Right lobe of liver (tissue), 6 donors: ENCODE results near the gene KCNT1. TPM values are rescaled to one million over a fixed set of nuclear protein-coding genes. Genes with fewer than 3 reads are reported as not detected.

Experiments used
- ATAC-seq, 4 donors: fragments of 200-7000 bp; cut with Tn5 transposase; one replicate each; pipeline ENCODE4 v1.9.1; 2020; ENCODE audit warnings: mild to moderate bottlenecking in 4 of 4, moderate library complexity in 4 of 4
- DNase-seq, 3 donors: peaks; one replicate each; pipeline ENCODE4 v3.0.0-alpha.2; 2020
- H3K27ac ChIP-seq, 3 donors: fragments of 200-600 bp; one replicate each; pipeline ENCODE4 v1.8.0; 2022
- H3K27me3 ChIP-seq, 2 donors: fragments of 200-600 bp; one replicate each; pipeline ENCODE4 v1.8.0; 2022
- H3K36me3 ChIP-seq, 4 donors: fragments of 200-600 bp; sonication (generic) in 1 of 4; one replicate each; pipeline versions ENCODE4 v1.5.1 to v1.8.0; 2017 to 2022; ENCODE audit warnings: control low read depth in 1 of 4
- H3K4me1 ChIP-seq, 4 donors: fragments of 200-600 bp; sonication (generic) in 1 of 4; one replicate each; pipeline versions ENCODE4 v1.5.1 to v1.8.0; 2017 to 2022; ENCODE audit warnings: control low read depth in 1 of 4
- H3K4me3 ChIP-seq, 3 donors: fragments of 200-600 bp; one replicate each; pipeline ENCODE4 v1.8.0; 2022
- H3K9me3 ChIP-seq, 4 donors: fragments of 200-600 bp; sonication (generic) in 1 of 4; one replicate each; pipeline versions ENCODE4 v1.5.1 to v1.8.0; 2017 to 2022; ENCODE audit warnings: control low read depth in 1 of 4
- POLR2A ChIP-seq: fragments of 450-650 bp; IDR thresholded peaks from one replicate; pipeline ENCODE4 v1.6.1; 2017; ENCODE audit warnings: antibody characterized with exemption, mild to moderate bottlenecking
- WGBS: methylation state at CpG from one replicate; pipeline ENCODE4 v1.1.6; 2018; ENCODE audit warnings: low coverage, low lambda C conversion rate; ENCODE audit not compliant: insufficient coverage; ENCODE audit errors: missing lambda C conversion rate; 5-methylcytosine and 5-hydroxymethylcytosine counted together
- intact Hi-C, 2 donors: fragments of 100-400 bp; cut with DNase I; formaldehyde crosslinking; loops; one replicate each; pipeline versions ENCODE4 v1.11.2 to v1.14.1; 2022
- total RNA-seq, 6 experiments: library from RNA; depleted of rRNA in 2 of 6; stranded (reverse); fragments of >200 nt in 2 of 6; fragmentation: NEBNext Ultra II Directional in 3 of 6; extraction: Animal tissue kit (Norgen Biotek cat#: 25700) in 3 of 6; gene quantifications; one replicate each; pipeline versions ENCODE4 v1.1.0 to v1.2.4, GENCODE V29; 2016 to 2023
- TF ChIP-seq, protein P1 (sequence below), 4 donors: fragments of 200-600 bp in 3 of 4; fragments of 450-650 bp in 1 of 4; IDR thresholded peaks; one replicate each; pipeline versions ENCODE4 v1.5.1 to v1.8.0; 2016 to 2022; ENCODE audit warnings: antibody characterized with exemption in 4 of 4, mild to moderate bottlenecking in 2 of 4
- donor health status: DM: no; HTN: yes; CAD: no.
- donor health status: DM: no; HTN: no; CAD: no.
- donor health status: DM: no; HTN: no; CAD: no.
- donor health status: DM: no; HTN: yes; CAD: no.
- donor health status: DM: no; HTN: yes; CAD: no.

Gene KCNT1
- total RNA-seq, 6 experiments from 2014 or later = not detected

DNA sequence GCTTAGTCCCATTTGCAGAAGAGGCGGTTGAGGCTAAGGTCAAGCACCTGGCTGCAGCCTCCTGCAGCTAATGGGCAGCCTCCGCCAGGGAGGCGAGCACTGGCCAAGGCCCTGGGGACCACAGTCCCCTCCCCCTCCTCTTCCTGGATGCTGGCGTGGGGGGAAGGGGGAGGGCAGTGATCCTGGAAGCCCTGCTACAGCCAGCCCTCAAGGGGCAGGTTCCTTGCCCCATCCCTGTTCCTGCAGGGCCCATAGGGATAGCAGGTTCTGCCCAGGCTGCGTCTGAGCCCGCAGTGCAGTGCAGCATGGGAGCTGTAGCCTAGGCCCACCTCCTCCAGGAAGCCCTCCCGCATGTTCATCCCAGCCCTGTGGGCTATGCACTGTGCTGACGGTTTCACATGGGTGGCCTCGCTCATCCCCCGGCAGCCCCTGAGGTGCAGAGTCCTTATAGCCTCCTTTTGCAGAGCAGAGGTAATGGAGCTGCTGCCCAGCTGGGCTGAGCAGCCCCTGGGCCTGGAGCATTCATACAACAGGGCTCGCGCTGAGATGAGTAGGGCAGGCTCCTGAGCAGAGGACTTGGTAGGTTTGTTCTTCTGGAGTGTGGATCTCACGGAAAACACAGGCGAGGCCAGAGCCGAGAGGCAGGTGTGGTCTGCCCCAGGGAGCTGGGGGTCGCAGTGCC lies 36.0 kb downstream of the KCNT1 start:
- Histone ChIP-seq H3K27me3 (no peaks in the 10 kb centered on the region), H3K4me3 (no peak overlapping the region), H3K27ac (no peak overlapping the region), H3K9me3 (no peaks in the 10 kb centered on the region), H3K4me1 (no peaks in the 10 kb centered on the region), H3K36me3 (no peaks in the 10 kb centered on the region)
- TF ChIP-seq POLR2A = no peak
- TF ChIP-seq, protein P1, sequence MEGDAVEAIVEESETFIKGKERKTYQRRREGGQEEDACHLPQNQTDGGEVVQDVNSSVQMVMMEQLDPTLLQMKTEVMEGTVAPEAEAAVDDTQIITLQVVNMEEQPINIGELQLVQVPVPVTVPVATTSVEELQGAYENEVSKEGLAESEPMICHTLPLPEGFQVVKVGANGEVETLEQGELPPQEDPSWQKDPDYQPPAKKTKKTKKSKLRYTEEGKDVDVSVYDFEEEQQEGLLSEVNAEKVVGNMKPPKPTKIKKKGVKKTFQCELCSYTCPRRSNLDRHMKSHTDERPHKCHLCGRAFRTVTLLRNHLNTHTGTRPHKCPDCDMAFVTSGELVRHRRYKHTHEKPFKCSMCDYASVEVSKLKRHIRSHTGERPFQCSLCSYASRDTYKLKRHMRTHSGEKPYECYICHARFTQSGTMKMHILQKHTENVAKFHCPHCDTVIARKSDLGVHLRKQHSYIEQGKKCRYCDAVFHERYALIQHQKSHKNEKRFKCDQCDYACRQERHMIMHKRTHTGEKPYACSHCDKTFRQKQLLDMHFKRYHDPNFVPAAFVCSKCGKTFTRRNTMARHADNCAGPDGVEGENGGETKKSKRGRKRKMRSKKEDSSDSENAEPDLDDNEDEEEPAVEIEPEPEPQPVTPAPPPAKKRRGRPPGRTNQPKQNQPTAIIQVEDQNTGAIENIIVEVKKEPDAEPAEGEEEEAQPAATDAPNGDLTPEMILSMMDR (IDR thresholded peaks at IDR 0.05) = no peak
- DNase-seq = no peak
- intact Hi-C loops = no loop called here
- WGBS = 59% methylated on average over 4 of the region's 16 CpGs
- no peak for ATAC-seq

DNA sequence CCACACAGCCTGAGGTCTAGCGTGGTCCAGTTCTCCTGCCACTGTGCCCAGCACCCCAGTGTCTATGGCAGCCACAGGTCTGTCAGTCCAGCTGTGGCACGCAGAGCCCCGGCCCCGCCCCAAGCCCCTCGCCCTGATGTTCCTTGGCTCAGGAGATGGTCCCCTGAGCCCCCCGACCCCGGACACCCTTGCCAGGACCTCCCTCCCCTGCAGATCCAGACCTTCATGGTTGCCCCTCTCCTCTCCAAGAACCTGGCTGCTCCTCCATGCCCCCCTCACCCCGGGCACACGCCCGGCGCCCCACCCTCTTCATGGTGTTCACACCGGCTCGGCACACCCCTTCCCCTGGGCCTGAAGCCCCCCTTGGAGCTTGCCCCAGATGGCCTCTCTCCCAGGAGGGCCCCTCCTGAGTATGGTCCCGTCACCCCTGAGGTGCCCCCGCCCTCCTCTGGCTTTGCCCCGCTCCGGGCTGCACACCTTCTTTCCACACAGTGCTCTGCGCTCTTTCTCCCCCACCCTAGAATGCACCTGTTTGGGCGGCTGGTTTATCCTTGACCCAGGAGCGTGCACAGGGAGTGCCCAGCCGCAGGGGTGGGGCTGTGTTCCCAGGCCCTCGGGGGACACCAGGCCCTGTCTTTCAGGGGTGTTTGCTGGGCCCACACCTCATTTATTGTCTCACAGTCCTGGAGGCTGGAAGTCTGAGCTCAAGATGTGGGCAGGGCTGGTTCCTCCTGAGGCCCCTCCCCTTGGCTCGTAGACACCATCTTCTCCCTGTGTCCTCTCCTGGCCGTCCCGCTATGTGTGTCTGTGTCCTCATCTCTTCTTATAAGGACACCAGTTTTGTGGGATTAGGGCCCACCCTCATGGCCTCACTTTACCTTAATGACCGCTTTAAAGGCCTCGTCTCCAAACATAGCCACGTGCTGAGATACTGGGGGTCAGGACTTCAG lies 37.6 kb downstream of the KCNT1 start:
- Histone ChIP-seq H3K36me3 (no peaks in the 10 kb centered on the region), H3K9me3 (no peaks in the 10 kb centered on the region), H3K4me1 (no peaks in the 10 kb centered on the region), H3K27ac (no peak overlapping the region), H3K4me3 (no peak overlapping the region), H3K27me3 (no peaks in the 10 kb centered on the region)
- intact Hi-C loops = no loop called here
- TF ChIP-seq, protein P1 (IDR thresholded peaks at IDR 0.05) = no peak
- no peak for TF ChIP-seq POLR2A
- no peak for ATAC-seq
- no peak for DNase-seq
- WGBS = 38% methylated on average over 8 of the region's 28 CpGs

- no peak for TF ChIP-seq POLR2A
- TF ChIP-seq, protein P1 (IDR thresholded peaks at IDR 0.05) = no peak
- H3K27ac ChIP-seq = no peak overlapping the region
- ATAC-seq (no peak), DNase-seq (no peak)
- intact Hi-C loops = no loop called here
- no peaks in the 10 kb centered on the region for H3K36me3 ChIP-seq
- no peaks in the 10 kb centered on the region for H3K4me1 ChIP-seq
- H3K4me3 ChIP-seq = no peak overlapping the region
- no peaks in the 10 kb centered on the region for H3K27me3 ChIP-seq
- 39% methylated on average over 4 of the region's 24 CpGs for WGBS
- no peaks in the 10 kb centered on the region for H3K9me3 ChIP-seq
Measured at GRCh38 chr9:135741276-135742219, 39.6 kb downstream of the KCNT1 start.

DNA sequence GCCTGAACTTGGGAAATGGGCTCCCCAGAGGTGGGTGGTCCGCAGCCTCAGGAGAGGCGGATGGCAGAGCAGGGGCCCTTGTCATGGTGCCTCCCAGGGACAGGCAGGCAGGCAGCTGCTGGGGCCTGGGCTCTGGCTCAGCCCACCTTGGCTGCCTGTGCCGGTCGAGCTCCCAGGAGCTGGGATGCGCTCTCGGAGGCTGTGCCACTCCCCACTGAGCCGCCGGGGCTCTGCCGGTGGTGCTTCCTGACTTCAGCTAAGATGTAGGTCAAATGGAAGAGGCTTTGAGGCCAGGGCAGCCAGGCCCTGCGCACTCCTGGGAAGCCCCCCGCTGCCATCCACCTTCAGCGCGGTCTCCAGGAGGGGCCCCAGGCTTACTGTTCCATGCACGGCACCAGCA lies 41.0 kb downstream of the KCNT1 start:
- TF ChIP-seq, protein P1 (IDR thresholded peaks at IDR 0.05) = no peak
- no peak for TF ChIP-seq POLR2A
- no peaks in the 10 kb centered on the region for H3K27me3 ChIP-seq
- H3K4me1 ChIP-seq = no peaks in the 10 kb centered on the region
- ATAC-seq = no peak
- intact Hi-C loops = no loop called here
- no peaks in the 10 kb centered on the region for H3K9me3 ChIP-seq
- H3K36me3 ChIP-seq = no peaks in the 10 kb centered on the region
- no CpG with 5 or more reads among the region's 14 CpGs for WGBS
- H3K27ac ChIP-seq = no peak overlapping the region
- no peak for DNase-seq
- H3K4me3 ChIP-seq = no peak overlapping the region
